ENCODE data around the gene XAGE2.

Gene XAGE2

DNA sequence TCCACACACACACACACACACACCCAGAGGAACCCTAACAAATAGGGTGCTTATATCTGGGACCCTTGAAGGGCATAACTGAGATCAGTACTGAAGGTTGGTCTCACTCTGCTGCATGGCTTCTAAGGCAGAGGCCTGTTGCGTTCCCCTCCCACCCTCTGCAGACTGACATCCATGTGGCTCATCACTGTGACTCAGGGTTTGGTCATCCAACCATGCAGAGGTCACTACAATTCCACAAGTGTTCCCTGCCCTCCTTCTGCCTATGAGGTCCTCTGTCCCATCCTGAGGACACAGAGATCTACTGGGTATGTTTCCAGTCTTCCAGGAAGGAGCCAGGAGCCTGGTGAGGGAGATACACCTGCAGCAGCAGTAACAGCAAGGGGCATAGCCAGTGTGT is 55.8 kb downstream of the XAGE2 start:
- DNase-seq (ENCODE audit: low read depth in 2 of 3, low spot score in 1 of 3): no peak

Data from stimulated activated CD4-positive, alpha-beta T cell treated with anti-CD3 and anti-CD28 coated beads, Interleukin-12 subunit alpha, Interleukin-12 subunit beta, amount 100 ng/mL, for 48 hours (primary cell).